CD4-positive, alpha-beta T cell treated with Interleukin-6 for 4 hours (primary cell): ENCODE data around the gene CHDH.

Experiments
- DNase-seq: peaks from one replicate; pipeline ENCODE4 v3.0.0-alpha.2; 2020; ENCODE audit warnings: mixed read lengths

The CHDH gene

GRCh38 chr3:53823026-53823955 is 22.9 kb downstream of the CHDH start:
- no peak for DNase-seq

- DNase-seq, result no peak
These were observed 23.9 kb downstream of the CHDH start for GRCh38 chr3:53822331-53822741.

- no peak for DNase-seq
These were observed 24.5 kb downstream of the CHDH start for GRCh38 chr3:53821631-53822121.

GRCh38 chr3:53820756-53821580 is 25.3 kb downstream of the CHDH start:
- no peak for DNase-seq

GRCh38 chr3:53820084-53820483 is 26.1 kb downstream of the CHDH start:
- no peak for DNase-seq

GRCh38 chr3:53819163-53819868 is 26.9 kb downstream of the CHDH start:
- no peak for DNase-seq

- no peak for DNase-seq
These were observed 27.7 kb downstream of the CHDH start for GRCh38 chr3:53818221-53819162.

GRCh38 chr3:53817809-53818208 is 28.4 kb downstream of the CHDH start:
- DNase-seq, result no peak

GRCh38 chr3:53817211-53817610 is 29.0 kb downstream of the CHDH start:
- no peak for DNase-seq

- DNase-seq, result no peak
These were observed 29.8 kb downstream of the CHDH start for GRCh38 chr3:53816425-53816824.

GRCh38 chr3:53815651-53816050 is 30.6 kb downstream of the CHDH start:
- DNase-seq, result no peak

- DNase-seq, result no peak
These were observed 31.2 kb downstream of the CHDH start for GRCh38 chr3:53815067-53815466.

GRCh38 chr3:53813876-53814275 is 32.3 kb downstream of the CHDH start:
- DNase-seq, result no peak

GRCh38 chr3:53813229-53813628 is 33.0 kb downstream of the CHDH start:
- no peak for DNase-seq

- DNase-seq, result no peak
These were observed 33.8 kb downstream of the CHDH start for GRCh38 chr3:53812434-53812833.

GRCh38 chr3:53811143-53811927 is 34.9 kb downstream of the CHDH start:
- no peak for DNase-seq

- DNase-seq, result no peak
These were observed 36.3 kb downstream of the CHDH start for GRCh38 chr3:53809764-53810400.

GRCh38 chr3:53809267-53809666 is 37.0 kb downstream of the CHDH start:
- DNase-seq, result no peak

- no peak for DNase-seq
These were observed 37.7 kb downstream of the CHDH start for GRCh38 chr3:53808496-53808895.

GRCh38 chr3:53807117-53807810 is 39.0 kb downstream of the CHDH start:
- DNase-seq, result no peak
